Psoas muscle (tissue), 8 donors: Measurements from ENCODE around the gene RGS9. TPM values are rescaled to one million over a fixed set of nuclear protein-coding genes. Genes with fewer than 3 reads are reported as not detected.
A peak's percentile ranks its signal among the peaks of the same experiment; 100 is the strongest.

Experiments
- ATAC-seq, 4 donors: fragments of 200-7000 bp; cut with Tn5 transposase; one replicate each; pipeline ENCODE4 v1.9.1; 2020; ENCODE audit warnings: moderate library complexity in 3 of 4, mild to moderate bottlenecking in 2 of 4
- DNase-seq, 2 donors: peaks; one replicate each; pipeline ENCODE4 v3.0.0-alpha.2; 2020
- H3K27ac ChIP-seq: fragments of 200-600 bp; one replicate; pipeline ENCODE4 v1.8.0; 2022
- H3K27me3 ChIP-seq, 3 donors: fragments of 200-600 bp in 1 of 3; one replicate each; pipeline versions ENCODE4 v1.6.1 to v1.8.0; 2013 to 2022; ENCODE audit warnings: low read length in 2 of 3, mild to moderate bottlenecking in 2 of 3, moderate library complexity in 1 of 3; ENCODE audit not compliant: insufficient read depth in 3 of 3
- H3K36me3 ChIP-seq, 2 donors: fragments of 200-600 bp in 1 of 2; one replicate each; pipeline versions ENCODE4 v1.6.1 to v1.8.0; 2013 to 2022; ENCODE audit warnings: low read depth in 1 of 2, mild to moderate bottlenecking in 1 of 2, moderate library complexity in 1 of 2; ENCODE audit not compliant: insufficient read depth in 1 of 2
- H3K4me1 ChIP-seq: fragments of 200-600 bp; one replicate; pipeline ENCODE4 v1.8.0; 2022
- H3K4me3 ChIP-seq: fragments of 200-600 bp; one replicate; pipeline ENCODE4 v1.8.0; 2022; ENCODE audit warnings: mild to moderate bottlenecking
- H3K9me3 ChIP-seq: fragments of 200-600 bp; one replicate; pipeline ENCODE4 v1.8.0; 2022
- WGBS, 3 donors: extraction: QIAGEN DNeasy Blood & Tissue Kit; methylation state at CpG; one replicate each; pipeline versions ENCODE4 v1.1.6 to v1.1.7; 2013; 5-methylcytosine and 5-hydroxymethylcytosine counted together
- intact Hi-C, 2 donors: fragments of 100-400 bp; cut with DNase I; formaldehyde crosslinking; loops; one replicate each; pipeline versions ENCODE4 v1.11.0 to v1.14.2; 2022
- polyA plus RNA-seq, 3 donors: library from polyadenylated mRNA; stranded (reverse); fragments of 200-250 nt; gene quantifications; one replicate each; pipeline ENCODE4 v1.2.3, GENCODE V29; 2013
- total RNA-seq, 4 donors: library from RNA; stranded (reverse); fragmentation: NEBNext Ultra II Directional in 2 of 4; extraction: Animal tissue kit (Norgen Biotek cat#: 25700) in 2 of 4; gene quantifications; one replicate each; pipeline versions ENCODE4 v1.2.1 to v1.2.4, GENCODE V29; 2021 to 2023
- TF ChIP-seq, protein P1 (sequence below): fragments of 200-600 bp; IDR thresholded peaks from one replicate; pipeline ENCODE4 v1.8.0; 2022; ENCODE audit warnings: antibody characterized with exemption
- donor health status: healthy with polysubstance abuse.
- donor health status: DM: no; HTN: no; CAD: no; lungs with moderate emphysema.
- donor health status: Bipolar disorder and iron deficiency.
- donor health status: healthy.
- donor health status: DM: yes; HTN: yes; CAD: no.
- donor health status: DM: no; HTN: no; CAD: no.
- donor health status: DM: no; HTN: no; CAD: no.
- donor health status: DM: yes; HTN: yes; CAD: no.

Gene RGS9
- total and polyA plus RNA-seq, 7 donors: 0.33 to 4.8 (median 2.1) TPM

DNA sequence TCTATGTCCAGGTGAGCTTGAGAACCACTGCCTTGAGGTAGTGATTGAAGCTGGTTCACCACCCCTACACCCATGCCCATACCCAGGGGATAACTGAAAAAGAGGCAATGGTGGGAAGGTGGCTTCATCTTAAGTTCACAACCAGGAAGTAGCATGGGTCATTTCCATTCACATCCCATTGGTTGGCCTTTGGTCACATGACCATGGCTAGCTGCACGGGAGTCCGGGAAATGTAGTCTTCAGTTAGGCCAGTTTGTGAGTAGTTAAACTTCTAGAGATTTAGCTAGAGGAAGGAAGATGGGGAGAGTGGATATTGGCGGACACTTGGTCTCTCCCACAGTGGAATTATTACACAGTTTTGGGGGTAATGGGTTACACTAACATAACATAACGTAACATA, 92.9 kb downstream of the RGS9 start:
- no peaks in the 10 kb centered on the region for H3K4me1 ChIP-seq
- WGBS, 3 donors: 86 to 88% (median 88%) methylated on average over 4 of the region's 4 CpGs
- peaks cover 0 to 7% (median 2%) of the 10 kb centered on the region in 3 donors for H3K27me3 ChIP-seq
- H3K9me3 ChIP-seq: no peaks in the 10 kb centered on the region
- H3K36me3 ChIP-seq: no peaks in the 10 kb centered on the region
- no peak for DNase-seq
- no peak overlapping the region for H3K27ac ChIP-seq
- ATAC-seq: no peak
- TF ChIP-seq, protein P1, sequence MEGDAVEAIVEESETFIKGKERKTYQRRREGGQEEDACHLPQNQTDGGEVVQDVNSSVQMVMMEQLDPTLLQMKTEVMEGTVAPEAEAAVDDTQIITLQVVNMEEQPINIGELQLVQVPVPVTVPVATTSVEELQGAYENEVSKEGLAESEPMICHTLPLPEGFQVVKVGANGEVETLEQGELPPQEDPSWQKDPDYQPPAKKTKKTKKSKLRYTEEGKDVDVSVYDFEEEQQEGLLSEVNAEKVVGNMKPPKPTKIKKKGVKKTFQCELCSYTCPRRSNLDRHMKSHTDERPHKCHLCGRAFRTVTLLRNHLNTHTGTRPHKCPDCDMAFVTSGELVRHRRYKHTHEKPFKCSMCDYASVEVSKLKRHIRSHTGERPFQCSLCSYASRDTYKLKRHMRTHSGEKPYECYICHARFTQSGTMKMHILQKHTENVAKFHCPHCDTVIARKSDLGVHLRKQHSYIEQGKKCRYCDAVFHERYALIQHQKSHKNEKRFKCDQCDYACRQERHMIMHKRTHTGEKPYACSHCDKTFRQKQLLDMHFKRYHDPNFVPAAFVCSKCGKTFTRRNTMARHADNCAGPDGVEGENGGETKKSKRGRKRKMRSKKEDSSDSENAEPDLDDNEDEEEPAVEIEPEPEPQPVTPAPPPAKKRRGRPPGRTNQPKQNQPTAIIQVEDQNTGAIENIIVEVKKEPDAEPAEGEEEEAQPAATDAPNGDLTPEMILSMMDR: no peak
- no peak overlapping the region for H3K4me3 ChIP-seq
- intact Hi-C loops: loop anchor here (5.0 to 10.0 kb wide), 2 partner anchors 935 to 937 kb away; no protein-coding TSS in a partner anchor

DNA sequence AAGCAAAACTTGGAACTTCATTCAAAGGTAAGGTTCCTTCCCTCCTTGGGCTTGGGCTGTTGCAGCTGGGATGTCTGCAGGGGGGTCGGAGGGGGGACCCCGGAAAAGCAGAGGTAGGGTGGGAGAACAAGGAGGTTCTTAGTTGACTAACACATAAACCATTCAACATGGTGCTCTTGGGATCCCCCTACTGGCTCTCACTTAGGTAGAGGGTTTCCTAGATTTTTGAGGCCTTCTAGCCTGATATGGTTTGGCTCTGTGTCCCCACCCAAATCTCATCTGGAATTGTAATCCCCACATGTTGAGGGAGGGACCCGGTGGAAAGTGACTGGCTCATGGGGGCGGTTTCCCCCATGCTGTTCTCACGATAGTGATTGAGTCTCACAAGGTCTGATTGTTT, 93.9 kb downstream of the RGS9 start:
- TF ChIP-seq, protein P1: no peak
- Histone ChIP-seq H3K27ac (no peak overlapping the region), H3K4me1 (no peaks in the 10 kb centered on the region), H3K27me3 (peaks cover 0 to 7% (median 2%) of the 10 kb centered on the region in 3 donors), H3K36me3 (no peaks in the 10 kb centered on the region), H3K9me3 (no peaks in the 10 kb centered on the region), H3K4me3 (no peak overlapping the region)
- no peak for ATAC-seq
- no peak for DNase-seq
- intact Hi-C loops: loop anchor here (5.0 to 10.0 kb wide), 2 partner anchors 934 to 936 kb away; no protein-coding TSS in a partner anchor
- WGBS, 3 donors: 75 to 82% (median 76%) methylated on average over 5 of the region's 5 CpGs

DNA sequence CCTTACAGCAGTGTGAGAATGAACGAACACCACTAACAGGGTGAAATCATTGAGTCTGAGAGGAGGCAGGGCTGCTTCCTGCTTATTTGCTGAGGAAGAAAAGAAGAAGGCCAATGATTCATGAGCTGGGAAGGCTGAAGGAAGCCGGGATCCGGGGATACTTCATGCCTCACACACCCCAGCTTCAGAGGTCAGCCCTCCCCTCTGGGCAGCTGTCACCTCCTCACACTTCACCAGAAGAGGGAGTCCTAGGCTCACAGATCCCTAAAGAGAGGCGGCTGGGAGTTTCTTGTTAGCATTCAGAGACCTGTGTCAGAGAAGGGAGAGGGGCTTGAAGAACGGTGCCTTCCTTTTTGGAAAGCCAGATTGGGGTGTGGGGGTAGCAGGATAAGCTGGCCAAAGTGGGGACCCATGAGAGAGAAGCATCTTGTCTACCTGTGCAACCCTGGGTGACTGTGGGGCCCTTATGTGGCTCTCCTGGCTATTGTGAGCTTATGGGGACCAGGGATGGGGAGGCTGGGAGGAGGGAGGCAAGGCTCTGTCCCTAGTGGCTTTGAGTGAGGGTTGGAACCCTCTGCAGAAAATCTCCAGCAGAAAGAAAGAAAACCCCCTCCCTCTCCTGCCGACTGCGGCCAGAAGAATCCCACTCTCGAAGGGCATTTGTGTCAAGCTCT, 94.6 kb downstream of the RGS9 start:
- DNase-seq: no peak
- Histone ChIP-seq H3K27me3 (peaks cover 0 to 7% (median 2%) of the 10 kb centered on the region in 3 donors), H3K27ac (no peak overlapping the region), H3K4me1 (no peaks in the 10 kb centered on the region), H3K9me3 (no peaks in the 10 kb centered on the region), H3K36me3 (no peaks in the 10 kb centered on the region), H3K4me3 (no peak overlapping the region)
- WGBS, 3 donors: 46 to 53% (median 49%) methylated on average over 8 of the region's 8 CpGs
- peak; percentile 64 to 86 (median 74) for ATAC-seq
- intact Hi-C loops: loop anchor here (5.0 to 10.0 kb wide), 2 partner anchors 933 to 936 kb away; no protein-coding TSS in a partner anchor
- TF ChIP-seq, protein P1: peak; percentile 58

DNA sequence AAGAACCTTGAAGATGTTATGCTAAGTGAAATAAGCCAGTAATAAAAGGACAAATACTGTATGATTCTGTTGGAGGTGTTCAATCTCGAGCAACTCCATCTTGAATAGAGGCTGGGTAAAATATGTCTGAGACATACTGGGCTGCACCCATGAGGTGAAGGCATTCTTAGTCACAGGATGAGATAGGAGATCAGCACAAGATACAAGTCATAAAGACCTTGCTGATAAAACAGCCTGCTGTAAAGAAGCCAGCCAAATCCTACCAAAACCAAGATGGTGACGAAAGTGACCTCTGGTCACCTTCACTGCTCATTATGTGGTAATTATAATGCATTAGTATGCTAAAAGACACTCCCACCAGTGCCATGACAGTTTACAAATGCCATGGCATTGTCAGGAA, 98.1 kb downstream of the RGS9 start:
- WGBS, 3 donors: 77 to 92% (median 82%) methylated on average over 2 of the region's 2 CpGs
- DNase-seq (no peak), ATAC-seq (no peak)
- intact Hi-C loops: loop anchor here in 1 of 2 donors (10.0 kb wide), 1 partner anchor 930 kb away; no protein-coding TSS in a partner anchor
- H3K4me3 ChIP-seq: no peak overlapping the region
- TF ChIP-seq, protein P1: no peak
- no peaks in the 10 kb centered on the region for H3K4me1 ChIP-seq
- no peaks in the 10 kb centered on the region for H3K36me3 ChIP-seq
- no peak overlapping the region for H3K27ac ChIP-seq
- H3K9me3 ChIP-seq: no peaks in the 10 kb centered on the region
- peaks cover 0 to 7% (median 0%) of the 10 kb centered on the region in 3 donors for H3K27me3 ChIP-seq
